K562 (cell line): ENCODE measurements around the gene LCA5L. TPM values are rescaled to one million over a fixed set of nuclear protein-coding genes. Genes with fewer than 3 reads are reported as not detected.

Source experiments
- ARID2 ChIP-seq: fragments of 450-650 bp; IDR thresholded peaks from 2 replicates; pipeline ENCODE4 v1.6.1; 2017; ENCODE audit warnings: antibody characterized with exemption, mild to moderate bottlenecking
- BHLHE40 ChIP-seq: IDR thresholded peaks from 2 replicates; pipeline ENCODE4 v1.6.1; 2011; ENCODE audit warnings: low read length, improper control_type of control experiment
- ERF ChIP-seq: fragments of 450-650 bp; formaldehyde crosslinking; IDR thresholded peaks from 2 replicates; pipeline ENCODE4 v1.4.0; 2020; ENCODE audit warnings: mild to moderate bottlenecking, mixed read lengths
- ETS2 ChIP-seq: IDR thresholded peaks from 2 replicates; pipeline ENCODE4 v1.6.1; 2016; ENCODE audit warnings: borderline replicate concordance, missing genetic modification characterization, mild to moderate bottlenecking, moderate library complexity, missing compliant biosample characterization; ENCODE audit not compliant: poor library complexity, severe bottlenecking
- HMG20B ChIP-seq: fragments of 250-450 bp; sonication (Bioruptor Pico); IDR thresholded peaks from 2 replicates; pipeline ENCODE4 v1.5.0; 2021; ENCODE audit warnings: mild to moderate bottlenecking
- KHSRP ChIP-seq: fragments of 450-650 bp; IDR thresholded peaks from 2 replicates; pipeline ENCODE4 v1.6.1; 2017
- MAFF ChIP-seq: IDR thresholded peaks from 2 replicates; pipeline ENCODE4 v1.6.1; 2012; ENCODE audit warnings: low read length, improper control_type of control experiment
- MAFK ChIP-seq: IDR thresholded peaks from 2 replicates; pipeline ENCODE4 v1.6.1; 2011; ENCODE audit warnings: low read length, improper control_type of control experiment
- MYC ChIP-seq, 2 experiments: fragments of 250-450 bp in 1 of 2; sonication (Bioruptor Pico) in 1 of 2; IDR thresholded peaks; 2 replicates each; pipeline versions ENCODE4 v1.5.1 to v1.6.1; 2012 to 2021; ENCODE audit warnings: low read depth in 2 of 2, borderline replicate concordance in 1 of 2, improper control_type of control experiment in 1 of 2, low read length in 1 of 2, mild to moderate bottlenecking in 1 of 2, moderate library complexity in 1 of 2
- POLR2G ChIP-seq: fragments of 200-400 bp; formaldehyde crosslinking; IDR thresholded peaks from 2 replicates; pipeline ENCODE4 v1.6.1; 2017; ENCODE audit warnings: low read depth, mild to moderate bottlenecking, antibody characterized with exemption, low read length, moderate library complexity
- SNRNP70 ChIP-seq: fragments of 200-400 bp; formaldehyde crosslinking; optimal IDR thresholded peaks from 2 replicates; pipeline ENCODE3; 2017; ENCODE audit warnings: low read depth, low read length
- TBP ChIP-seq: optimal IDR thresholded peaks from 2 replicates; pipeline ENCODE3; 2011; ENCODE audit warnings: low read depth, low read length, improper control_type of control experiment
- TCF7 ChIP-seq: sonication (generic); IDR thresholded peaks from 2 replicates; pipeline ENCODE4 v1.6.1; 2016; ENCODE audit warnings: antibody characterized with exemption, borderline replicate concordance
- ZBTB1 ChIP-seq: sonication (generic); formaldehyde crosslinking; IDR thresholded peaks from 2 replicates; pipeline ENCODE4 v1.8.1; 2023; ENCODE audit warnings: missing genetic modification reagents, low read depth, mild to moderate bottlenecking, borderline replicate concordance
- ZNF232 ChIP-seq: sonication (generic); formaldehyde crosslinking; IDR thresholded peaks from 2 replicates; pipeline ENCODE4 v1.8.0; 2022; ENCODE audit warnings: mild to moderate bottlenecking, missing genetic modification reagents
- ZNF274 ChIP-seq: IDR thresholded peaks from 2 replicates; pipeline ENCODE4 v1.6.1; 2011; ENCODE audit warnings: low read depth, mild to moderate bottlenecking, low read length, moderate library complexity, borderline replicate concordance
- ZNF695 ChIP-seq: fragments of 450-650 bp; formaldehyde crosslinking; IDR thresholded peaks from 2 replicates; pipeline ENCODE4 v1.4.0; 2020; ENCODE audit warnings: mild to moderate bottlenecking, moderate library complexity
- ZNF77 ChIP-seq: fragments of 250-450 bp; sonication (Bioruptor Pico); IDR thresholded peaks from 2 replicates; pipeline ENCODE4 v1.5.0; 2020
- polyA plus RNA-seq, 8 experiments: library from polyadenylated mRNA; depleted of rRNA in 4 of 8; stranded (reverse) in 5 of 8; unstranded in 3 of 8; fragments of >200 nt; fragmentation: Nextera tagmentation in 2 of 8; fragmentation: Illumina TruSeq in 1 of 8; extraction: Ambion mirVana in 2 of 8; extraction: Trizol in 1 of 8; gene quantifications; 2 replicates each; pipeline versions ENCODE4 v1.2.1 to v1.2.3, GENCODE V29; 2011 to 2014; ENCODE audit warnings: inconsistent platforms in 1 of 8, missing spikeins in 1 of 8
- total RNA-seq, 7 experiments: library from RNA; depleted of rRNA in 6 of 7; stranded (reverse); fragments of >200 nt in 6 of 7; fragmentation: Illumina TruSeq in 2 of 7; extraction: Trizol in 2 of 7; gene quantifications; 2 replicates each; pipeline versions ENCODE4 v1.2.1 to v1.2.3, GENCODE V29; 2011 to 2021; ENCODE audit warnings: low replicate concordance in 1 of 7
- TF ChIP-seq, protein P1 (sequence below): fragments of 250-450 bp; sonication (Bioruptor Pico); IDR thresholded peaks from 2 replicates; pipeline ENCODE4 v1.4.0; 2020
- TF ChIP-seq, protein P2 (sequence below): fragments of 450-650 bp; IDR thresholded peaks from 2 replicates; pipeline ENCODE4 v1.6.1; 2016; ENCODE audit warnings: antibody characterized with exemption
- TF ChIP-seq, protein P3 (sequence below): IDR thresholded peaks from 3 replicates; pipeline ENCODE4 v1.6.1; 2011; ENCODE audit warnings: borderline replicate concordance, mild to moderate bottlenecking; ENCODE audit not compliant: insufficient read length, insufficient read depth
- TF ChIP-seq, protein P4 (sequence below): fragments of 450-650 bp; IDR thresholded peaks from 2 replicates; pipeline ENCODE4 v1.6.1; 2016

The LCA5L gene
- total and polyA plus RNA-seq, 9 of the 15 experiments (the other 6 are each of a cell fraction or from before 2014, with no cell fraction given), result 1.8 to 4.9 (median 3.8) TPM

DNA sequence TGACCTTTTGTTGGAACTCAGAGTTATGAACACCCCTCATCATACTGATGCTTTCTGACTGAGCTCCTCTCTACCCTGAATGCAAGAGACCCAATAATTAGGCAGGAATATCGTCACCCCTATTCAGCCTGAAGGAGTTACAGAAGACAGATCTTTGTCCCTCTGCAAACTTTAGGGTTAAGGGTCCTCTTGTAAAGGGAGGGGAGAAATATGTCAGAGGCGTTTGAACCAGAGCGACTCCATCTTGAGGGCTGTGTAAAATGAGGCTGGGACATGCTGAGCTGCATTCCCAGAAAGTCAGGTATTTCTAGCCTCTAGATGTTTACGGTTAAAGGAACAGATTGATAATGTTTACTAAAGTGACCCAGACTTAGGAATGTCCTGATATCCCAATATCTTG is 86.2 kb downstream of the LCA5L start (continued):
- TF ChIP-seq, protein P1, sequence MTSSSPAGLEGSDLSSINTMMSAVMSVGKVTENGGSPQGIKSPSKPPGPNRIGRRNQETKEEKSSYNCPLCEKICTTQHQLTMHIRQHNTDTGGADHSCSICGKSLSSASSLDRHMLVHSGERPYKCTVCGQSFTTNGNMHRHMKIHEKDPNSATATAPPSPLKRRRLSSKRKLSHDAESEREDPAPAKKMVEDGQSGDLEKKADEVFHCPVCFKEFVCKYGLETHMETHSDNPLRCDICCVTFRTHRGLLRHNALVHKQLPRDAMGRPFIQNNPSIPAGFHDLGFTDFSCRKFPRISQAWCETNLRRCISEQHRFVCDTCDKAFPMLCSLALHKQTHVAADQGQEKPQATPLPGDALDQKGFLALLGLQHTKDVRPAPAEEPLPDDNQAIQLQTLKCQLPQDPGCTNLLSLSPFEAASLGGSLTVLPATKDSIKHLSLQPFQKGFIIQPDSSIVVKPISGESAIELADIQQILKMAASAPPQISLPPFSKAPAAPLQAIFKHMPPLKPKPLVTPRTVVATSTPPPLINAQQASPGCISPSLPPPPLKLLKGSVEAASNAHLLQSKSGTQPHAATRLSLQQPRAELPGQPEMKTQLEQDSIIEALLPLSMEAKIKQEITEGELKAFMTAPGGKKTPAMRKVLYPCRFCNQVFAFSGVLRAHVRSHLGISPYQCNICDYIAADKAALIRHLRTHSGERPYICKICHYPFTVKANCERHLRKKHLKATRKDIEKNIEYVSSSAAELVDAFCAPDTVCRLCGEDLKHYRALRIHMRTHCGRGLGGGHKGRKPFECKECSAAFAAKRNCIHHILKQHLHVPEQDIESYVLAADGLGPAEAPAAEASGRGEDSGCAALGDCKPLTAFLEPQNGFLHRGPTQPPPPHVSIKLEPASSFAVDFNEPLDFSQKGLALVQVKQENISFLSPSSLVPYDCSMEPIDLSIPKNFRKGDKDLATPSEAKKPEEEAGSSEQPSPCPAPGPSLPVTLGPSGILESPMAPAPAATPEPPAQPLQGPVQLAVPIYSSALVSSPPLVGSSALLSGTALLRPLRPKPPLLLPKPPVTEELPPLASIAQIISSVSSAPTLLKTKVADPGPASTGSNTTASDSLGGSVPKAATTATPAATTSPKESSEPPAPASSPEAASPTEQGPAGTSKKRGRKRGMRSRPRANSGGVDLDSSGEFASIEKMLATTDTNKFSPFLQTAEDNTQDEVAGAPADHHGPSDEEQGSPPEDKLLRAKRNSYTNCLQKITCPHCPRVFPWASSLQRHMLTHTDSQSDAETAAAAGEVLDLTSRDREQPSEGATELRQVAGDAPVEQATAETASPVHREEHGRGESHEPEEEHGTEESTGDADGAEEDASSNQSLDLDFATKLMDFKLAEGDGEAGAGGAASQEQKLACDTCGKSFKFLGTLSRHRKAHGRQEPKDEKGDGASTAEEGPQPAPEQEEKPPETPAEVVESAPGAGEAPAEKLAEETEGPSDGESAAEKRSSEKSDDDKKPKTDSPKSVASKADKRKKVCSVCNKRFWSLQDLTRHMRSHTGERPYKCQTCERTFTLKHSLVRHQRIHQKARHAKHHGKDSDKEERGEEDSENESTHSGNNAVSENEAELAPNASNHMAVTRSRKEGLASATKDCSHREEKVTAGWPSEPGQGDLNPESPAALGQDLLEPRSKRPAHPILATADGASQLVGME (CRISPR knock-in tag), result peak; percentile 82; the same call in 1 of the 2 replicates
- TF ChIP-seq TCF7, result no peak
- TF ChIP-seq POLR2G, result no peak
- TF ChIP-seq, protein P2, sequence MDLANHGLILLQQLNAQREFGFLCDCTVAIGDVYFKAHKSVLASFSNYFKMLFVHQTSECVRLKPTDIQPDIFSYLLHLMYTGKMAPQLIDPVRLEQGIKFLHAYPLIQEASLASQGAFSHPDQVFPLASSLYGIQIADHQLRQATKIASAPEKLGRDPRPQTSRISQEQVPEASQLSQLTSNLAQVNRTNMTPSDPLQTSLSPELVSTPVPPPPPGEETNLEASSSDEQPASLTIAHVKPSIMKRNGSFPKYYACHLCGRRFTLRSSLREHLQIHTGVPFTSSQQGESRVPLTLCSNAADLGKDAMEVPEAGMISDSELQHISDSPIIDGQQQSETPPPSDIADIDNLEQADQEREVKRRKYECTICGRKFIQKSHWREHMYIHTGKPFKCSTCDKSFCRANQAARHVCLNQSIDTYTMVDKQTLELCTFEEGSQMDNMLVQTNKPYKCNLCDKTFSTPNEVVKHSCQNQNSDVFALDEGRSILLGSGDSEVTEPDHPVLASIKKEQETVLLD, result no peak
- TF ChIP-seq, protein P3, sequence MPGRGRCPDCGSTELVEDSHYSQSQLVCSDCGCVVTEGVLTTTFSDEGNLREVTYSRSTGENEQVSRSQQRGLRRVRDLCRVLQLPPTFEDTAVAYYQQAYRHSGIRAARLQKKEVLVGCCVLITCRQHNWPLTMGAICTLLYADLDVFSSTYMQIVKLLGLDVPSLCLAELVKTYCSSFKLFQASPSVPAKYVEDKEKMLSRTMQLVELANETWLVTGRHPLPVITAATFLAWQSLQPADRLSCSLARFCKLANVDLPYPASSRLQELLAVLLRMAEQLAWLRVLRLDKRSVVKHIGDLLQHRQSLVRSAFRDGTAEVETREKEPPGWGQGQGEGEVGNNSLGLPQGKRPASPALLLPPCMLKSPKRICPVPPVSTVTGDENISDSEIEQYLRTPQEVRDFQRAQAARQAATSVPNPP, result no peak
- TF ChIP-seq MYC (IDR thresholded peaks at IDR 0.05; ENCODE audit: low read depth, low read length), result no peak
- peak; percentile 88 for TF ChIP-seq MYC (CRISPR knock-in tag; IDR thresholded peaks at IDR 0.05; ENCODE audit: borderline replicate concordance, low read depth)
- no peak for TF ChIP-seq ZBTB1 (CRISPR knock-in tag)
- TF ChIP-seq ETS2 (tag), result peak; percentile 53
- TF ChIP-seq MAFF, result no peak
- TF ChIP-seq ARID2, result no peak
- TF ChIP-seq ZNF274, result no peak
- TF ChIP-seq SNRNP70, result no peak
- TF ChIP-seq TBP, result no peak
- TF ChIP-seq MAFK, result no peak
- no peak for TF ChIP-seq BHLHE40
- TF ChIP-seq KHSRP, result no peak
- TF ChIP-seq ZNF77, result no peak
- TF ChIP-seq ZNF695 (CRISPR knock-in tag), result no peak
- no peak for TF ChIP-seq HMG20B (CRISPR knock-in tag)
- peak; percentile 97 for TF ChIP-seq ERF
- TF ChIP-seq, protein P4, sequence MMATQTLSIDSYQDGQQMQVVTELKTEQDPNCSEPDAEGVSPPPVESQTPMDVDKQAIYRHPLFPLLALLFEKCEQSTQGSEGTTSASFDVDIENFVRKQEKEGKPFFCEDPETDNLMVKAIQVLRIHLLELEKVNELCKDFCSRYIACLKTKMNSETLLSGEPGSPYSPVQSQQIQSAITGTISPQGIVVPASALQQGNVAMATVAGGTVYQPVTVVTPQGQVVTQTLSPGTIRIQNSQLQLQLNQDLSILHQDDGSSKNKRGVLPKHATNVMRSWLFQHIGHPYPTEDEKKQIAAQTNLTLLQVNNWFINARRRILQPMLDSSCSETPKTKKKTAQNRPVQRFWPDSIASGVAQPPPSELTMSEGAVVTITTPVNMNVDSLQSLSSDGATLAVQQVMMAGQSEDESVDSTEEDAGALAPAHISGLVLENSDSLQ, result no peak
- TF ChIP-seq ZNF232 (CRISPR knock-in tag), result no peak
